Testis (tissue), 2 donors: ENCODE measurements around the gene COX7A2L.

Experiments used
- POLR2A ChIP-seq: fragments of 450-650 bp; IDR thresholded peaks from one replicate; pipeline ENCODE4 v1.6.1; 2017; ENCODE audit warnings: antibody characterized with exemption, mild to moderate bottlenecking, moderate library complexity
- TF ChIP-seq, protein P1 (sequence below), 3 experiments: fragments of 450-650 bp in 2 of 3; fragments of 200-600 bp in 1 of 3; sonication (generic) in 1 of 3; IDR thresholded peaks; one replicate each; pipeline ENCODE4 v1.5.1; 2016 to 2019; ENCODE audit warnings: antibody characterized with exemption in 3 of 3, mild to moderate bottlenecking in 2 of 3, moderate library complexity in 1 of 3

DNA sequence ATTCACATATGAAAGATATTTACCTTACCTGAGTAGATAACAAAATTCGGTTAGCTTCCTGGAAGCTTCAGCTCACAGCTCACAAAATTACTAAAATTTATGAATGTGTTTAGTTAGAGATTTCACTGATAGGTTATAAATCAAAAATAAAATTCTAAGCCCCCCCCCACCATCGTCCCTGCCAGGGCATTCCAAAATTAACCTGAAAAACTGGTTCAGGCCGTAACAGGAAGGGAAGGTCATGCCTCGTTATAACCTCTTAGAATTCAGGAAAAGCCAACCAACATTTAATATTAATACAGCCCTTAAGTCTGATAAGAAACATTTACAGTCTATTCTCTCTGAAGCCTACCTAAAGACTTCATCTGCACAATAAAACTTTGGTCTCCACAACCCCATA, 48.9 kb downstream of the COX7A2L start:
- no peak for TF ChIP-seq POLR2A
- TF ChIP-seq, protein P1, sequence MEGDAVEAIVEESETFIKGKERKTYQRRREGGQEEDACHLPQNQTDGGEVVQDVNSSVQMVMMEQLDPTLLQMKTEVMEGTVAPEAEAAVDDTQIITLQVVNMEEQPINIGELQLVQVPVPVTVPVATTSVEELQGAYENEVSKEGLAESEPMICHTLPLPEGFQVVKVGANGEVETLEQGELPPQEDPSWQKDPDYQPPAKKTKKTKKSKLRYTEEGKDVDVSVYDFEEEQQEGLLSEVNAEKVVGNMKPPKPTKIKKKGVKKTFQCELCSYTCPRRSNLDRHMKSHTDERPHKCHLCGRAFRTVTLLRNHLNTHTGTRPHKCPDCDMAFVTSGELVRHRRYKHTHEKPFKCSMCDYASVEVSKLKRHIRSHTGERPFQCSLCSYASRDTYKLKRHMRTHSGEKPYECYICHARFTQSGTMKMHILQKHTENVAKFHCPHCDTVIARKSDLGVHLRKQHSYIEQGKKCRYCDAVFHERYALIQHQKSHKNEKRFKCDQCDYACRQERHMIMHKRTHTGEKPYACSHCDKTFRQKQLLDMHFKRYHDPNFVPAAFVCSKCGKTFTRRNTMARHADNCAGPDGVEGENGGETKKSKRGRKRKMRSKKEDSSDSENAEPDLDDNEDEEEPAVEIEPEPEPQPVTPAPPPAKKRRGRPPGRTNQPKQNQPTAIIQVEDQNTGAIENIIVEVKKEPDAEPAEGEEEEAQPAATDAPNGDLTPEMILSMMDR (IDR thresholded peaks at IDR 0.05) = no peak
